Neural cell (in vitro differentiated cells): Measurements from ENCODE around the gene NUDT21. TPM values are rescaled to one million over a fixed set of nuclear protein-coding genes. Genes with fewer than 3 reads are reported as not detected.

Experiments
- polyA plus RNA-seq: library from polyadenylated mRNA; depleted of rRNA; stranded (reverse); fragments of >200 nt; gene quantifications from 2 replicates; pipeline ENCODE4 v1.2.3, GENCODE V29; 2014

NUDT21 gene
- polyA plus RNA-seq, 1 donor from 2014 or later, result 192 TPM

Other genes with a start within 250 kb of the NUDT21 start
- 101 and 103 TPM in 2 replicates for gene AMFR, start 25.8 kb downstream of the NUDT21 start, polyA plus RNA-seq
- gene OGFOD1, start 222 bp upstream of the NUDT21 start, polyA plus RNA-seq, result 35.6 and 36.3 TPM in 2 replicates
- gene BBS2, start 68.7 kb upstream of the NUDT21 start, polyA plus RNA-seq, result 197 and 222 TPM in 2 replicates
- not detected in 2 replicates for gene MT4, start 113.7 kb upstream of the NUDT21 start, polyA plus RNA-seq
- 1.9 and 8.2 TPM in 2 replicates for gene MT3, start 138.2 kb upstream of the NUDT21 start, polyA plus RNA-seq
- gene MT2A, start 157.3 kb upstream of the NUDT21 start, polyA plus RNA-seq, result not detected in 2 replicates
- not detected in 2 replicates for gene MT1E, start 174.4 kb upstream of the NUDT21 start, polyA plus RNA-seq
- not detected in 2 replicates for gene MT1M, start 181.3 kb upstream of the NUDT21 start, polyA plus RNA-seq
- gene MT1A, start 187.3 kb upstream of the NUDT21 start, polyA plus RNA-seq, result not detected in 2 replicates
- not detected in 2 replicates for gene MT1B, start 200.6 kb upstream of the NUDT21 start, polyA plus RNA-seq
- 1.8 and 1.9 TPM in 2 replicates for gene MT1F, start 206.6 kb upstream of the NUDT21 start, polyA plus RNA-seq
- not detected in 2 replicates for gene MT1G, start 216.7 kb upstream of the NUDT21 start, polyA plus RNA-seq
- gene MT1H, start 218.5 kb upstream of the NUDT21 start, polyA plus RNA-seq, result not detected in 2 replicates
- gene MT1X, start 231.1 kb upstream of the NUDT21 start, polyA plus RNA-seq, result 3.0 and 8.1 TPM in 2 replicates